ENCODE measurements around the gene NRIP1. TPM values are rescaled to one million over a fixed set of nuclear protein-coding genes. Genes with fewer than 3 reads are reported as not detected.

The NRIP1 gene
- total and polyA plus RNA-seq, 2 of the 8 experiments (the other 6 are each of a cell fraction or from before 2014, with no cell fraction given): 1.5 to 9.3 TPM

- no peak overlapping the region for H4K5ac ChIP-seq (ENCODE audit: insufficient read length, low read depth, low read length)
- H2BK12ac ChIP-seq (ENCODE audit: low read depth, low read length): no peak overlapping the region
- FAIRE-seq (no peak), DNase-seq (ENCODE audit: low read depth in 1 of 2, low spot score in 2 of 2) (no peak)
- no peak overlapping the region for H3K27ac ChIP-seq (ENCODE audit: low read depth, low read length)
- TF ChIP-seq SP4 (IDR thresholded peaks at IDR 0.05; ENCODE audit: low read length): no peak
- TF ChIP-seq SUZ12 (IDR thresholded peaks at IDR 0.05; ENCODE audit: low read length): no peak
- no peak for TF ChIP-seq GTF2F1 (IDR thresholded peaks at IDR 0.05; ENCODE audit: borderline replicate concordance, low read depth, low read length)
- H3K9me3 ChIP-seq (ENCODE audit: insufficient read depth in 2 of 2, low read depth in 1 of 2, low read length in 1 of 2): no peaks in the 10 kb centered on the region; a peak in 1 of 4 replicates
- ChIA-PET POLR2A (ENCODE audit: partially characterized antibody) (no interaction called here), CTCF (ENCODE audit: partially characterized antibody) (no interaction called here)
- no peaks in the 10 kb centered on the region for H3K36me3 ChIP-seq (ENCODE audit: control insufficient read depth in 2 of 4, insufficient read depth in 4 of 4, low read length in 3 of 4)
- no peaks in the 10 kb centered on the region for H3K23me2 ChIP-seq (ENCODE audit: low read depth, low read length)
- WGBS, 2 experiments (ENCODE audit: extremely low coverage in 1 of 2, insufficient coverage in 1 of 2, insufficient read length in 1 of 2, insufficient replicate concordance in 2 of 2, low coverage in 1 of 2, low lambda C conversion rate in 2 of 2, missing lambda C conversion rate in 1 of 2): 50% methylated on average over 6 of the region's 6 CpGs; no CpG with 5 or more reads in 1 of the 2 experiments
- no peak overlapping the region for H3K18ac ChIP-seq (ENCODE audit: extremely low read depth, low read length)
- H2BK5ac ChIP-seq (ENCODE audit: low read depth, low read length): no peak overlapping the region
- H2AFZ ChIP-seq (ENCODE audit: low read length): no peak overlapping the region
- no peaks in the 10 kb centered on the region for H3K79me1 ChIP-seq (ENCODE audit: low read depth, low read length)
- H3K14ac ChIP-seq (ENCODE audit: insufficient read length): no peak overlapping the region
- no peak overlapping the region for H4K91ac ChIP-seq (replicated peaks; ENCODE audit: insufficient read length, low read length)
- no peak overlapping the region for H2BK20ac ChIP-seq (ENCODE audit: low read length)
- no peak overlapping the region for H2BK15ac ChIP-seq (ENCODE audit: low read length)
- H3K23ac ChIP-seq (ENCODE audit: insufficient read length): no peak overlapping the region
- H3K4me1 ChIP-seq (replicated peaks in 1 of 4; ENCODE audit: control insufficient read depth in 3 of 4, insufficient read depth in 4 of 4, low read length in 3 of 4): peaks cover 0 to 9% (median 1%) of the 10 kb centered on the region in 4 experiments; a peak in 4 of 7 replicates
- no peak overlapping the region for H3K9ac ChIP-seq (replicated peaks in 1 of 4; ENCODE audit: extremely low read depth in 1 of 4, low read depth in 3 of 4, low read length in 3 of 4)
- H2AK5ac ChIP-seq (ENCODE audit: low read depth, low read length): no peak overlapping the region
- no peak overlapping the region for H3K4me2 ChIP-seq (ENCODE audit: insufficient read depth in 1 of 2, low read depth in 2 of 2, low read length in 2 of 2)
- H4K8ac ChIP-seq (ENCODE audit: extremely low read depth, insufficient read depth, low read length): no peak overlapping the region
- H2BK120ac ChIP-seq (replicated peaks; ENCODE audit: low read depth, low read length): no peak overlapping the region
- no peak overlapping the region for H3K56ac ChIP-seq (replicated peaks; ENCODE audit: insufficient read length, low read depth, low read length)
- peaks cover 5 to 14% of the 10 kb centered on the region in 2 experiments for H4K20me1 ChIP-seq (replicated peaks in 1 of 2; ENCODE audit: control insufficient read depth in 1 of 2, insufficient read depth in 2 of 2, low read length in 2 of 2)
- no peak overlapping the region for H3K4me3 ChIP-seq (ENCODE audit: extremely low read depth in 1 of 4, insufficient read depth in 2 of 4, low read depth in 3 of 4, low read length in 4 of 4)
- 0 out of 4 replicates have a peak, but pooled peaks cover 0 to 4% of the 10 kb centered on the region in 2 experiments for H3K79me2 ChIP-seq (ENCODE audit: control insufficient read depth in 1 of 2, insufficient read depth in 2 of 2, low read length in 2 of 2)
- peaks cover 4 to 37% (median 7%) of the 10 kb centered on the region in 4 experiments for H3K27me3 ChIP-seq (replicated peaks in 1 of 4; ENCODE audit: control insufficient read depth in 3 of 4, extremely low read depth in 1 of 4, insufficient read depth in 3 of 4, low read length in 3 of 4)
- no peak overlapping the region for H3K4ac ChIP-seq (replicated peaks; ENCODE audit: insufficient read length, low read depth, low read length)
Observed at GRCh38 chr21:15003463-15004135, 61.2 kb downstream of the NRIP1 start.
